HG02870 (cell line): Measurements from ENCODE around the gene ZRANB1.
"Not testable (repeated sequence)": the region's sequence is repeated elsewhere in the genome, so short reads cannot be mapped to it uniquely, and the experiment has no call there.

ENCODE experiments used
- ATAC-seq: cut with Tn5 transposase; IDR thresholded peaks from one replicate; pipeline ENCODE4 v1.9.1; 2021; ENCODE audit warnings: mild to moderate bottlenecking, moderate library complexity; ENCODE audit not compliant: unreplicated experiment

The ZRANB1 gene

DNA sequence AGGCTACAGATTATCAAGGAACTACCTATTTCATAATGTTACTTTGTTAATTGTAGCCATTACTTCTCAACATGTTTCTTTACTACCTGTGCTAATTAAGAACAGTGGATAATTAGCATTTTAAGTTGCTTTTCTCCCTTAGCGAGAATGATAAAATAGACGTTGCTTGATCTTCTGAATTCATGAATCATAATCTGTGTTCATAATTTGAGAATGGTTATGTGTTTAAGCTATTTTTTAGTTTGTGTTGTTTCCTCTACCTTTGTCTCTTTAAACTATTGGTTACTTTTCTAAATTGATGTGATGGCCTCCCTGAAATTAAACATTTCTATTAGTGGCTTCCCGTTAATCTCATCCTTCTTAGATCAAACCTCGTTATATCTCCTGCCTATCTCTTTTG lies at the start of gene ZRANB1:
Gene ZRANB1 (plus strand): TSS at position 301 of the 400 bp plus-strand sequence. CDS start 371 bp downstream, outside the sequence.
- no peak for ATAC-seq

DNA sequence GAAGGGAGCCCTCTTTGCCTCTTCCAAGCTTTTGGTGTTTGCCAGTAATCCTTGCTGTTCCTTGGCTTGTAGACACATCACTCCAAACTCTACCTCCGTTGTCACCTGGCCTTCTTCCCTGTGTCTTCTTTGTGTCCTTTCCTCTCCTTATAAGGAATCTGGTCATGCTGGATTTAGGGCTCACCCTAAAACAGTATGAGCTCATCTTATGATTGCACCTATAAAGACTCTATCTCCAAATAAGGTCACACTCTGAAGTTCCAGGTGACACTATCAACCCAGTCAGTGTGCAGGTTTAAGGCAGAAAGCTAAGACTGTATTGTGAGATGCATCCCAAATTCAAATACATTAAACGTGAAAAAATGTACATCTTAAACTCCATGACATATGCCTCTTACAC lies 49.0 kb upstream of the ZRANB1 start:
- no peak for ATAC-seq

DNA sequence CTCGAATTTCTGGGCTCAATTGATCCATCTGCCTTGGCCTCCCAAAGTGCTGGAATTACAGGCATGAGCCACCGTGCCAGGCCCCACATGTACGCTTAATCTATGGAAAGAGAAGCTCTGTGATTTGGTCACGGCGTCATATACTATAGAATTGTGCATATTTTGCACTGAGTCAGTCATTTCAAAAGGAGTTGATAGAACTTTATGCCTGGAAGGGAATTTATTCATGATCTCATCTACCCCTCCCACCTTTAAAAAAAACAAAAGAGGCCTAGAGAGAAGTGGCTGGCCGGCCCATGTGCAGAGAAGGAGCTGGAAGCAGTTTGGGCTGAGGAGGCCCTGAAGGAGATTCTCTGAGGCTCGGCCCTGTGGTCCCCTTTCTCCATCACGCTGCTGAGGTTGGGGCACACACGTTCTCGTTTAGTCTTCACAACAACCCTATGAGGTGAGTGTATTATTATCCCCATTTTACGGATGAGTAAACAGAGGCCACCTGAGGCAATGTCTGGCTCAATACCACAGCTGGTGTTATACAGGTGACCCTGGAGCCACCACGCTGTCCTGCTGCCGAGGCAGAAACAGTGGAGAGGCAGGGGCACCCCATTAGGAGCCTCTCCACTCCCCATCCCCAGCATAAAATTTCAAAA lies 47.2 kb upstream of the ZRANB1 start:
- no peak for ATAC-seq

DNA sequence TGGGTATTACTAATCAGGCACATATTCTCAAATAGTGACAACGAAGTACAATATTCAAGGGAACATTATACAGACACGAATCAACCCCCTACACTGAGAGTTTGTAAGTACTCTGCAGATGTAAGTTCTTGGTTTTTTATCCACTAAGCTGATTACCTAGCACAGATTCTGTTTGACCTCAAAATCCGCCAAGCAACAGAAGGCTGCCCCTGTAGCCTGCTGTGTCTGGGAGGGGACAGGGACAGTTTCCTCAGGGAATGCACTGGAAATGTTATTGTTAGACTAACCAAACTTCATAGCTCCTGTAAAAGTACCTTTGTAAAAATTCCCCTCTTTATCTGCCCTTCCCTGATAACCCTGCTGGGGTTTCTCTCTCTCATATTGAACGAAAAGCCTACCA lies 45.2 kb upstream of the ZRANB1 start:
- ATAC-seq, result no peak

DNA sequence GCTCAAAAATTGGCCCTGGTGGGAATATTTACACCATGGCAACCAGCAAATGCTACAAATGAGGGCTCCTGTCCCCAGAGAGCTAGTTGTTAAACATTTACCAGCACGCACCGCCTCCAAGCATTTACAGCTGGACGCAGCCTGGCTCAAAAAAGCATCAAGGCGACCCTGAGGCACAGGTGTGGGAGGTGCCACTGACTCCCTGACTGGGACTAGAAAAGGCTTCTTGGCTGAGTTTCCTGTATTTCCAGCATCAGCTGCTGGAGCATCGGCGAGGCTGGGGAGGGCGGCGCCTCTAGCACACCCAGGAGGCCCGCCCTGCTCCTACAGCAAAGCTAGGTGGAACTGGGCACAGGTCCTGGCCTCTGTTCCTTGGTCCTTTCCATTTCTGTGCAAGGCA lies 43.5 kb upstream of the ZRANB1 start:
- ATAC-seq, result no peak

DNA sequence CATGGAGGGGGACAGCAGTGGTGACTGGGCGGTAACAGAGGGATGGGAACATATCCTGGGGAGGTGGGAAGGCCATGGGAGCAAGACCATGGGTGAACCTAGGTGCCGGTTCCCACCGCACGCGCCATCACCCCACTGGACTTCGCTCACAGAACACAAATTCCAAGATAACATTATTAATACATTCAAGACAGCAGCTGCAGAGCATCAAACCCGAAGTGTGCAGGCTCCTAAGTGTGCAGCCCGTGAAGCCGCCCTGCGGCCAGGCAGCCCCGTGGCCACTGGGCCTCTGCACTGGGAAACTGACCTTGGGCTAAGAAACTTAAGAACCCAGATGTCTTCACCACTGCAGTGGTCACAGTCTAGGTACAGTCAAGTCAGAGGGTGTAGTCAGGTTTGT lies 42.8 kb upstream of the ZRANB1 start:
- ATAC-seq, result no peak

DNA sequence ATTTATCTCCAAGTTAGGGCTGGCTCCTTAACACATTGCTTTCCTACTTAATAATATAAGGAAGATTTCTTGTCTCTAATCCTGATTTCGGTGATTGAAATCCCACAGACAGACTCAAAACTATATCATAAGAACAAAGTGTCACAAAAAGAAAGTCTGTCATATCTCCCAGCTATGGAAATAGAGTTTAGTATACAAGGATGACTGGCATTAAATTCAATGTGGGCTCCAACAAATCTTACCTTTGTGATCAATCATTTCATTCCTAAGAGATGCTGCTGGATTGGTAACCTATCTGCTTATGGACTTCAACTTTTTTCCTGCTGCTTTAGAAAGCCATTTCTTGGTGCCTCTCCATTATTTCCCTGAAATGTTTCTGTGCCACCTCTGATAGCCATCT lies 39.5 kb upstream of the ZRANB1 start:
- ATAC-seq, result no peak

DNA sequence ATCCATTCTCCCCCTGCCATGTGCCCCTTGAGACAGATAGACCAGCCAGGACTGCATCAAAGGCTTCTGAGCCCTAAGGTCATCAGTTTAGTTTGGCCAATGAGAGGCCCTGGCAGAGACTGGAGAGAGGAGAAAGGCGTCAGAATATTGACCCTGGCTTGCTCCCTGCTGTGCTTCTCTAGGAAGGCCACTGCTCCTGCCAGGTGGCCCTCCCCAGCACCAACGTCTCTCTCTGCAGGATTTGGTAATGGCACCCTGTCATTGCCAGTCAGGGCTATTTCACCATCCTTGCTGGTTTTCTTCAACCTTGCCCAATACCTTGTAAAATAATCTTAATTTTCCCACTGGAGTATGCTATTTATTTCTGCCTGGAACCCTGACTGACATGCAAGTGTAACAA lies 38.8 kb upstream of the ZRANB1 start:
- no peak for ATAC-seq

DNA sequence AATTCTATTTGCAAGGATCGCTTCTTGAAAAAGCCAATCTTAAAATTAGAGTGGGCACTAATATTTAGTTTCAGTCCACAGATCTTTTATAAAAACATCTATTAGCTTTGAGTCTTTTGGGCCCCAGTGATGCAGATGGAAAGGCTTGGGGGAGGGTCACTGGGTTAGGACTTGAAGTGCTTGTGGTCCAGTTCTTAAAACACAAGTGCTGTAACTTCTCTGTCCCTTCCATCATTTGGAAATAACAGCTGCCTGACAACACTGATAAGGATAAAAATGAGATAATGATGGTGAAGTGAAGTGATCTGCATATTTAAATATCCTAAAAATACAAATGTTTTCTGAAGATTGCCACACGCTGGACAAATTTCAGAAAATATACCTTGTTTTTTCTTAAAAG lies 37.1 kb upstream of the ZRANB1 start:
- no peak for ATAC-seq

DNA sequence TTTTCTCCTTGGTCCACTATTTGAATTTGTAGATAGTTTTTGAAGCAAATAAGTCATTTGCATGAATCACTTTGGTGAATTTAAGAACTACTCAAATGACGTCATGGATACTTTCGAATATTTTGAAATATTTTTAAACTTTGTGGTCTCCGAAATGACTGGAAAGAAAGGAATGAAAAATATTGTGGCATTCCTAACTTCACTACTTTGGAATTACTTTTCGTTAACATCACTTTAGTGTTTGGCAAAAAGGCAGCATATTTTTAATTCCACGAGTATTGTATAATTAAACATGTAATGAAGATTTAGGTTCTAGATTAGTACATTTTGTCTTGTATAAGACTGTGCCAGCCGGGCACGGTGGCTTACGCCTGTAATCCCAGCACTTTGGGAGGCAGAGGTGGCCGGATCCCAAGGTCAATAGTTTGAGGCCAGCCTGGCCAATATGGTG lies 35.3 kb upstream of the ZRANB1 start:
- ATAC-seq, result no peak

DNA sequence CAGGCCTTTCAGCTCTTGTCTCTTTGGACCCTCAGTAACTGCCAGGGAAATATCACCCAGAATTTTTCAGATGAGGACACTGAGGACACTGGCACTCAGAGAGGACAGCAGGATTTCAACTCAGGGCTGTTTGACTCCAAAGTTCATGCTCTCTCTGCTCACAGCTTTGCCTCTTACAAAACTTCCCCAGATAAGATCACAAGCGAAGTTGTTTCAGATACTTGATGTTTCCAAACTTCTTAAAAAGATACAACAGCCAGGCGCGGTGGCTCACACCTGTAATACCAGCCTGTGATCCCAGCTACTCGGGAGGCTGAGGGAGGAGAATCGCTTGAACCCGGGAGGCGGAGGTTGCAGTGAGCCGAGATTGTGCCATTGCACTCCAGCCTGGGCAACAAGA lies 32.4 kb upstream of the ZRANB1 start:
- ATAC-seq, result no peak

DNA sequence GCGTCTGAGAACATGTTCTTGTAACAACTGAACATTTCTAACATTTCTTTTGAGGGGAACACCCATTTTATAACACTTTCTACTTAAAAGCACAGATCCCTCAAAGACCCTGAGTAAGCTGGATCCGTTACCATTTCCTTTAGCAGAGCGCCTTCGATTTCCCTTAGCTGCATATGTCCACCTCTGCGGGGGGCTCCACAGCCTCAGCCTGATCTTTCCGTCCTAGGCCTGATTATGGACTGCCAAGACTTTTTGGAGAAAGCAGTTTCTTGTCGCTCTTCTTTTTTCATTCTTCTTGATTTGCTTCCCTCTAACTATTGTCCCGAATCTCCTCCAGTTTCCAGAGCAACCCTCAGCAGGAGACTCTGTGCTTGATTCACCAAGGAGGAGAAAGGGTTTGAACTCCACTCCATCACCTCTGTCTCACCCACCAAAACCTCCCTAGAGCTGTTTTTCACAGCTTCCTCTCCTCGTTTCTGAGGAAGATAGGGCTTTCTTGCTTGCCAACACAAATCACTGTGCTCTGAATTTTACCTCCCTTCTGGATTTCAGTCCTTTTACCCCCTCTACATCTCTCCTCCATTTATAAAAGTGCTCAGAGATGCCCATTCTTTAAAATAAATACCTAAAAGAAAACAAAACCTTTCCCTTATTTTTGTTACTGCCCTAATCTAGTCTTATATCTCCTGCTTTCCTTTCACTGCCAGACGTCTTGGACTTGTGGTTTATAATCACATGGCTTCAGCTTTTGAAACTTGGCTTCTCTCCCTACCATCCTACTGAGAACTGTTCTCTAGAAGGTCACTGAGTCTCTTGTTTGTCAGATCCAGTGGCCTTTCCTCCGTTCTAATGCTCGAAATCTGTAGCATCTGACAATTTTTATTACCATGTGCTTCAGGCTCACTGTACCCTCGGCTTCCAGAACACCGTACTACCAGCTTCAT lies 30.5 kb upstream of the ZRANB1 start:
- no peak for ATAC-seq

DNA sequence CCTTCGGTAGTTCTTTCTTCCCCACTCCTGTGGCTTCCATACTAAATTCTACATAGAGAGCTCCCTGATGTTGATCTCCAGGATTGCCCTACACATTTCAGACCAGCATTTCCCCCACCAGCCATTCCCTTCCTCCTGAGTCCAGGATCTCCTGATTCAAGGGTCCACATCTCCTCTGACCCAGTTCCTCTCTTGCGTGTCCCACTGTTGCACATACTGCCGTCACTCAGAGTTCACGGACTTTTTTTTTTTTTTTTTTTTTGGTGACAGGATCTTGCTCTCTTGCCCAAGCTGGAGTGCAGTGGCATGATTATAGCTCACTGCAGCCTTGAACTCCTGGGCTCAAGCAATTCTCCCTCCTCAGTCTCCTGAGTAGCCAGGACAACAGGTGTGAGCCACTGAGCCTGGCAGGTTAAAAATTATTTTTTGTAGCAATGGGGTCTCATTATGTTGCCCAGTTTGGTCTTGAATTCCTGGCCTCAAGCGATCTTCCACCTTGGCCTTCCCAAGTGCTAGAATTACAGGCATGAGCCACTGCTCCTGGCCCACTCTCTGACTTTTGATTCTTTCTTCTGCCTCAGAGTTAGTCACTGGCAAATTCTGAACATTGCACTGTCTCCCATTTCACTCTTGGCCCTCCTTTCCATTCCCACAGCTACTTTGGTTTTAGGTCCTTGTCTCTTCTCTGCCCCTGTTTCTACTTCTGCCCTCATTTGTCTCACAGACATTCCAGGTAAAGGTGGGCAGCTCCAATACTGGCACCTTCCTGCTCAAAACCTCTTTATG lies 29.6 kb upstream of the ZRANB1 start:
- no peak for ATAC-seq

DNA sequence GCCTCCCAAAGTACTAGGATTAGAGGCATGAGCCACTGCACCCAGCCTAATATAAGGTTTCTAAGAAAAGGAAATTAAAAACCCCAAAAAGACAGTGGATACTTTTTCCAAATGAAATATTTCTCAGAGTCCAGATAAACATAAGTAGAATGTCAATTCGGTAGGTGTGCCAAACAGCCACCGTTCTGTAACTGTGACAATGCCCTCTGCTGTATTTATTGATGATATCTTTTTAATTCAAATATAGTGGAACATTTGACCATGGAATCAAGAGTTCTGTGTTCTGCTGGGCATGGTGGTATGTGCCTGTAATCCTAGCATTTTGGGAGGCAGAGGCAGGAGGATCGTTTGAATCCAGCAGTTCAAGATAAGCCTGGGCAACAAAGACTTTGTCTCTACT lies 28.8 kb upstream of the ZRANB1 start:
- no peak for ATAC-seq

DNA sequence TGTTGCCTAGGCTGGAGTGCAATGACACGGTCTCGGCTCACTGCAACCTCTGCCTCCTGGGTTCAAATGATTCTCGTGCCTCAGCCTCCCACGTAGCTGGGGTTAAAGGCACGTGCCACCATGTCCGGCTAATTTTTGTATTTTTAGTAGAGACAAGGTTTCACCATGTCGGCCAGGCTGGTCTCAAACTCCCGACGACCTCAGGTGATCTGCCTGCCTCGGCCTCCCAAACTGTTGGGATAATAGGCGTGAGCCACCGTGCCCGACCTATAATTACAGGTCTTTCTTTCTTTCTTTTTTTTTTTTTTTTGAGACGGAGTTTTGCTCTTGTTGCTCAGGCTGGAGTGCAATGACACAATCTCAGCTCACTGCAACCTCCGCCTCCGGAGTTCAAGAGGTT lies 27.5 kb upstream of the ZRANB1 start:
- ATAC-seq, result not testable (repeated sequence)

DNA sequence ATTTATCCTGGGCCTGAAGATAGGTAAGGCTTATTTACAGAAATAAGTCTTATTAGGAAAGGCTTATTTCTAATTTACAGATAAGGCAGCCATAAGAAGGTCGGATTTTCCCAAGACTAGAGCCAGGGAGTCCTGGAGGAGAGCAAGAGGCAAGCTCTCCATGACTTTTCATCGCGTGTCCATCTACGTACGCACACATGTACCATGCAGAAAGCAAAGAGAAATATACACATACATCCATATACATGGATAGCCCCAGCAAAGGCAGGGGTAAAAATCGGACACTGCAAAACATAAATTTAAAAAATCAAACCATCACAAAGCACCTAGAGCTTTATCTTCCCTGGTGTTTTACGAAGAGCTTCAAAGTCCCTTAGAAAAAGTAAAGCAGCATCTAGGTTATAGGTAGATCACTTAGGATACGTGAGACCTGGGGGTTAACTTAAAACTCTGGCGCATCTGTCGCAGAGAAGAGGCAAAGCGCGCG lies 25.8 kb upstream of the ZRANB1 start:
- no peak for ATAC-seq

DNA sequence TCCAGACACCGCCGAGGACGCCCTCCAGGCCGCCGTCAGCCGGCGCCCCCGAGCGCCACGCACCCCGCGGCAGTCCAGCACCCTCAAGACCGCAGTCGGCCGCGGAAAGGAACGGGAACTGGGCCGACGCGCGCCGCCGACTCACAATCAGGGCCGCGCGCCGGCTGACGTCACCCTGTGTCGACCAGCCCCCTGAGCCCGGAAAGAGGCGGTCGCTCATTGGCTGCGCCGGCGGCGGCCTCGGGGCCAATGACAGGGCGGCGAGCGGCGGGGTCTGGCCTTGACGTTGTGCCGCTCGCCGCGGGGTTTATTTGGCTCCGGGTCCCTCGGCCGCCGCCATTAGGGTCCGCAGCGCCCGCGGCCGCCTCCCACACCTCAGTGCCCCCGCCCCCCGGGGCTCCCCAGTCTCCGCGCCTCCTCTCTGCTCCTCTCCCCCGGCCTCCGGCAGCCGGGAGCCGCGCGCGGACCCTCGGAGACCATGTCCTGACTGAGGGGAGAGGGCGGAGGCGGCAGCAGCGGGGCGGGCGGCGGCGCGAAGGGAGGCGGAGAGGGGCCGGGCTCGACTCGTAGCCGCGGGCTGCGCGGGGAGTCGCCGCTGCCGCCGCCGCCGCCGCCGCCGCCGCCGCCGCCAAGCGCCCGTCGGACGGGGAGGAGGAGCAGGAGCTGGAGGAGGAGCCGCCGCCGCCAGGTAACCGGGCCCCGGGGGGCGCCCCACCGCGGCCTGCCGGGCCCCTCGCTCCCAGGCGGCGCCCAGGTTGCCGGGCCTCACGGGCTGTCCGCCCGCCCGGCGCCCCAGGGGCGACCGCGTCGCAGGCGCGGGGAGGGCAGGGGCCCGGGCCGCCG lies 25.1 kb upstream of the ZRANB1 start:
- ATAC-seq, result peak; percentile 94

DNA sequence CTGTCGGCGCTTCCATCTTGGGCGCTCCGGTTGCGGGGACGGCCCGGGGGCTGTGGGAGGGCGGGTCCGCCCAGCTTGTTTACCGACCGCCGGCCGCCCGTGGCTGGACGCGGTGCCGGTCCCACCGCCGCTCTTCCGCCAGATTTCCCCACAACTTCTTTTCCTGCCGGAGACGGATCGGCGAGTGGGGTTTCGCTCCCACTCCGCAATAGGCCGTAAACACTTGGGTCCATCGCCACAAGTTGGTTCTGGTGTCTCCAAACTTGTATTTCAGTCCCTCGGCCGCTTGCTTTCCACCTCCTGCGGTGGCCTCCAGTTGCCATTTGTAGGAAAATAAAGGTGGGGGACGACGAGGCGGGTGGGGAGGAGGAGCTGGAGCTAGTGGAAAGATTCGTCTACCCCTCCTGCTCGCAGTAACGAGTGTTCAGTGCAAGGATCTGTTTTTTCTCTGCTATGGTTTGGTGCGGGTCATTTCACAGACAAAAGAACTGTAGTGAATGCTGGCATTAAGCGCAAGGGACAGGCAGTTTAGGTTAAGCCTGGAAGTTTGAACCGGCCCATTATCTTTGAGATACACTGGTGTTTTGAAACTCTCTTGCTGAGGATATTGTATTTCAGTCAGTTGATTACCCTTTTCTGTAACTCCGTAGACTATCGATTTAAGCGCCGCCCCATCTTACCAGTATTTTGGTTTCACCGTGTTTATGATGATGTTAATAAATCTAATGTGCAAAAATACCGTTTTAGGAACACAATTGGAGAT lies 24.3 kb upstream of the ZRANB1 start:
- peak; percentile 3 for ATAC-seq

DNA sequence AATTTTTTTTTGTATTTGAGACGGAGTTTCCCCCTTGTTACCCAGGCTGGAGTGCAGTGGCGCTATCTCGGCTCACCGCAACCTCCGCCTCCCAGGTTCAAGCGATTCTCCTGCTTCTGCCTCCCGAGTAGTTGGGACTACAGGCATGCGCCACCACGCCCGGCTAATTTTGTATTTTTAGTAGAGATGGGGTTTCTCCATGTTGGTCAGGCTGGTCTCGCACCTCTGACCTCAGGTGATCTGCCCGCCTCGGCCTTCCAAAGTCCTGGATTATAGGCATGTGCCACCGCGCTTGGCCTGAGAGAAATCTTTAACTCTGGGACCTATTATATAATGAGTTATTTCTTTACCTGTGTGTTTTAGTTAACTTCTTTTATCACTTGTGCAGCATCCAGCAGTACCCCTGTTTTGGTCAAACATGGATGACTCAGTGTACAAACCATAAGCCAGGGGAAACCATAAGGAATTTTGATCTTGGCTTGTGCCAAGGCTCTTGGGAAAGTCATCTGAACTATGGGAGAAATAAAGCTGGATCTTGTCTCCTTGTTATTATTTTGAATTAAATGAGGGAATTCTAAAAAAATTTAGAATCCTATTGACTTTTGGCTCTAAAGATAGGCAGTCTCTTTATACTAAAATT lies 23.6 kb upstream of the ZRANB1 start:
- no peak for ATAC-seq
